ENCODE results near the gene PHYKPL. TPM values are rescaled to one million over a fixed set of nuclear protein-coding genes. Genes with fewer than 3 reads are reported as not detected.
"Not testable (repeated sequence)": the region's sequence is repeated elsewhere in the genome, so short reads cannot be mapped to it uniquely, and the experiment has no call there.

Gene PHYKPL
- total RNA-seq, 1 donor from 2014 or later: 17.0 TPM

GRCh38 chr5:178245389-178245788, 12.8 kb upstream of the PHYKPL start:
- TF ChIP-seq CTCF (conservative IDR thresholded peaks at IDR 0.05; ENCODE audit: low read depth, low read length): no peak
- no peak for DNase-seq (ENCODE audit: low read depth)
- no peak overlapping the region for H3K4me3 ChIP-seq (ENCODE audit: low read depth, low read length)

- no peak for TF ChIP-seq CTCF (conservative IDR thresholded peaks at IDR 0.05; ENCODE audit: low read depth, low read length)
- no peak for DNase-seq (ENCODE audit: low read depth)
- no peak overlapping the region for H3K4me3 ChIP-seq (ENCODE audit: low read depth, low read length)
These were observed 12.0 kb upstream of the PHYKPL start for GRCh38 chr5:178244576-178244975.

GRCh38 chr5:178242416-178242815, 9.8 kb upstream of the PHYKPL start:
- TF ChIP-seq CTCF (conservative IDR thresholded peaks at IDR 0.05; ENCODE audit: low read depth, low read length): no peak
- no peak for DNase-seq (ENCODE audit: low read depth)
- no peak overlapping the region for H3K4me3 ChIP-seq (ENCODE audit: low read depth, low read length)

- H3K4me3 ChIP-seq (ENCODE audit: low read depth, low read length): no peak overlapping the region
- TF ChIP-seq CTCF (conservative IDR thresholded peaks at IDR 0.05; ENCODE audit: low read depth, low read length): no peak
- no peak for DNase-seq (ENCODE audit: low read depth)
These were observed 9.2 kb upstream of the PHYKPL start for GRCh38 chr5:178241688-178242231.

- H3K4me3 ChIP-seq (ENCODE audit: low read depth, low read length): no peak overlapping the region
- DNase-seq (ENCODE audit: low read depth): no peak
- TF ChIP-seq CTCF (conservative IDR thresholded peaks at IDR 0.05; ENCODE audit: low read depth, low read length): no peak
These were observed 8.6 kb upstream of the PHYKPL start for GRCh38 chr5:178241231-178241663.

GRCh38 chr5:178240766-178241165, 8.2 kb upstream of the PHYKPL start:
- no peak for TF ChIP-seq CTCF (conservative IDR thresholded peaks at IDR 0.05; ENCODE audit: low read depth, low read length)
- no peak for DNase-seq (ENCODE audit: low read depth)
- no peak overlapping the region for H3K4me3 ChIP-seq (ENCODE audit: low read depth, low read length)

GRCh38 chr5:178240341-178240741, 7.7 kb upstream of the PHYKPL start:
- H3K4me3 ChIP-seq (ENCODE audit: low read depth, low read length): no peak overlapping the region
- TF ChIP-seq CTCF (conservative IDR thresholded peaks at IDR 0.05; ENCODE audit: low read depth, low read length): no peak
- DNase-seq (ENCODE audit: low read depth): no peak

- not testable (repeated sequence) for H3K4me3 ChIP-seq (ENCODE audit: low read depth, low read length); DNase-seq (ENCODE audit: low read depth)
These were observed 7.2 kb upstream of the PHYKPL start for GRCh38 chr5:178239626-178240301.
